Measurements from ENCODE around the gene EML4. TPM values are rescaled to one million over a fixed set of nuclear protein-coding genes. Genes with fewer than 3 reads are reported as not detected.

EML4 gene
- total and polyA plus RNA-seq, 2 donors (not counting 1 experiment from before 2014, with no cell fraction given), result 49.4 to 134 TPM

- intact Hi-C loops (cut with micrococcal nuclease), result no loop called here
- Histone ChIP-seq H3K27me3 (replicated peaks in 1 of 4; ENCODE audit: control extremely low read depth in 1 of 4, control insufficient read depth in 3 of 4, insufficient read depth in 4 of 4, low read length in 3 of 4) (no peaks in the 10 kb centered on the region), H3K36me3 (replicated peaks in 1 of 2; ENCODE audit: control extremely low read depth in 1 of 2, control insufficient read depth in 1 of 2, extremely low read depth in 1 of 2, insufficient read depth in 2 of 2, low read length in 1 of 2) (peaks cover 9 to 52% of the 10 kb centered on the region in 2 experiments), H3K9me3 (ENCODE audit: control extremely low read depth in 1 of 3, control insufficient read depth in 2 of 3, insufficient read depth in 1 of 3, low read length in 2 of 3) (no peaks in the 10 kb centered on the region), H3K4me1 (ENCODE audit: control insufficient read depth in 2 of 2, insufficient read depth in 2 of 2, low read length in 2 of 2) (no peaks in the 10 kb centered on the region), H3K4me3 (ENCODE audit: control extremely low read depth in 1 of 5, extremely low read depth in 1 of 5, insufficient read depth in 1 of 5, low read depth in 2 of 5, low read length in 4 of 5) (no peak overlapping the region), H3K79me2 (ENCODE audit: control insufficient read depth, insufficient read depth, low read length) (peaks cover 6% of the 10 kb centered on the region), H3K4me2 (replicated peaks; ENCODE audit: low read depth, low read length, poor library complexity, severe bottlenecking) (no peak overlapping the region), H3K9ac (ENCODE audit: low read length) (no peak overlapping the region), H4K20me1 (ENCODE audit: control insufficient read depth, insufficient read depth, low read length, poor library complexity, severe bottlenecking) (no peaks in the 10 kb centered on the region), H2AFZ (ENCODE audit: insufficient read depth, low read depth, low read length, poor library complexity, severe bottlenecking) (no peak overlapping the region), H3K27ac (ENCODE audit: low read length in 2 of 2) (no peak overlapping the region)
- Mint-ChIP-seq H3K4me3 (no peak overlapping the region), H3K9me3 (ENCODE audit: insufficient read depth) (no peaks in the 10 kb centered on the region), H3K4me1 (no peaks in the 10 kb centered on the region), H3K27ac (no peak overlapping the region), H3K27me3 (no peaks in the 10 kb centered on the region)
- ATAC-seq (ENCODE audit: low read depth), result no peak
- ChIA-PET POLR2A (no interaction called here), CTCF (no interaction called here)
- no CpG with 5 or more reads among the region's 4 CpGs for WGBS (ENCODE audit: insufficient coverage)
- TF ChIP-seq EZH2 (IDR thresholded peaks at IDR 0.05; ENCODE audit: borderline replicate concordance, insufficient read depth, low read depth, low read length, poor library complexity, severe bottlenecking), result no peak
- TF ChIP-seq CTCF (IDR thresholded peaks at IDR 0.05), result no peak
- DNase-seq, result no peak
These were observed 97.1 kb downstream of the EML4 start for GRCh38 chr2:42266236-42266635.

- Mint-ChIP-seq H3K4me1 (no peaks in the 10 kb centered on the region), H3K9me3 (ENCODE audit: insufficient read depth) (no peaks in the 10 kb centered on the region), H3K4me3 (no peak overlapping the region), H3K27me3 (no peaks in the 10 kb centered on the region), H3K27ac (no peak overlapping the region)
- Histone ChIP-seq H4K20me1 (ENCODE audit: control insufficient read depth, insufficient read depth, low read length, poor library complexity, severe bottlenecking) (no peaks in the 10 kb centered on the region), H3K4me2 (replicated peaks; ENCODE audit: low read depth, low read length, poor library complexity, severe bottlenecking) (no peak overlapping the region), H3K36me3 (replicated peaks in 1 of 2; ENCODE audit: control extremely low read depth in 1 of 2, control insufficient read depth in 1 of 2, extremely low read depth in 1 of 2, insufficient read depth in 2 of 2, low read length in 1 of 2) (peaks cover 9 to 42% of the 10 kb centered on the region in 2 experiments), H3K27me3 (replicated peaks in 1 of 4; ENCODE audit: control extremely low read depth in 1 of 4, control insufficient read depth in 3 of 4, insufficient read depth in 4 of 4, low read length in 3 of 4) (no peaks in the 10 kb centered on the region), H3K9me3 (ENCODE audit: control extremely low read depth in 1 of 3, control insufficient read depth in 2 of 3, insufficient read depth in 1 of 3, low read length in 2 of 3) (no peaks in the 10 kb centered on the region), H3K4me3 (ENCODE audit: control extremely low read depth in 1 of 5, extremely low read depth in 1 of 5, insufficient read depth in 1 of 5, low read depth in 2 of 5, low read length in 4 of 5) (no peak overlapping the region), H3K9ac (ENCODE audit: low read length) (no peak overlapping the region), H3K4me1 (ENCODE audit: control insufficient read depth in 2 of 2, insufficient read depth in 2 of 2, low read length in 2 of 2) (no peaks in the 10 kb centered on the region), H2AFZ (ENCODE audit: insufficient read depth, low read depth, low read length, poor library complexity, severe bottlenecking) (no peak overlapping the region), H3K79me2 (ENCODE audit: control insufficient read depth, insufficient read depth, low read length) (peaks cover 5% of the 10 kb centered on the region), H3K27ac (ENCODE audit: low read length in 2 of 2) (no peak overlapping the region)
- no CpG with 5 or more reads among the region's 1 CpG for WGBS (ENCODE audit: insufficient coverage)
- ChIA-PET CTCF (no interaction called here), POLR2A (no interaction called here)
- intact Hi-C loops (cut with micrococcal nuclease), result no loop called here
- no peak for ATAC-seq (ENCODE audit: low read depth)
- no peak for TF ChIP-seq EZH2 (IDR thresholded peaks at IDR 0.05; ENCODE audit: borderline replicate concordance, insufficient read depth, low read depth, low read length, poor library complexity, severe bottlenecking)
- TF ChIP-seq CTCF (IDR thresholded peaks at IDR 0.05), result no peak
- no peak for DNase-seq
These were observed 98.4 kb downstream of the EML4 start for GRCh38 chr2:42267530-42267929.
